A673 (cell line): ENCODE data around the gene CRIP1.

Experiments used
- EZH2 ChIP-seq: fragments of 200-600 bp; sonication (generic); IDR thresholded peaks from 2 replicates; pipeline ENCODE4 v1.6.1; 2017; ENCODE audit warnings: borderline replicate concordance, low read depth, mild to moderate bottlenecking, mixed read lengths, antibody characterized with exemption, low read length; ENCODE audit not compliant: poor library complexity, severe bottlenecking
- TF ChIP-seq, protein P1 (sequence below): fragments of 300-800, 200-600 bp; sonication (generic); conservative IDR thresholded peaks from 2 replicates; pipeline ENCODE4 v1.5.1; 2017; ENCODE audit warnings: low read depth, mild to moderate bottlenecking, antibody characterized with exemption, low read length, moderate library complexity, mixed read lengths

DNA sequence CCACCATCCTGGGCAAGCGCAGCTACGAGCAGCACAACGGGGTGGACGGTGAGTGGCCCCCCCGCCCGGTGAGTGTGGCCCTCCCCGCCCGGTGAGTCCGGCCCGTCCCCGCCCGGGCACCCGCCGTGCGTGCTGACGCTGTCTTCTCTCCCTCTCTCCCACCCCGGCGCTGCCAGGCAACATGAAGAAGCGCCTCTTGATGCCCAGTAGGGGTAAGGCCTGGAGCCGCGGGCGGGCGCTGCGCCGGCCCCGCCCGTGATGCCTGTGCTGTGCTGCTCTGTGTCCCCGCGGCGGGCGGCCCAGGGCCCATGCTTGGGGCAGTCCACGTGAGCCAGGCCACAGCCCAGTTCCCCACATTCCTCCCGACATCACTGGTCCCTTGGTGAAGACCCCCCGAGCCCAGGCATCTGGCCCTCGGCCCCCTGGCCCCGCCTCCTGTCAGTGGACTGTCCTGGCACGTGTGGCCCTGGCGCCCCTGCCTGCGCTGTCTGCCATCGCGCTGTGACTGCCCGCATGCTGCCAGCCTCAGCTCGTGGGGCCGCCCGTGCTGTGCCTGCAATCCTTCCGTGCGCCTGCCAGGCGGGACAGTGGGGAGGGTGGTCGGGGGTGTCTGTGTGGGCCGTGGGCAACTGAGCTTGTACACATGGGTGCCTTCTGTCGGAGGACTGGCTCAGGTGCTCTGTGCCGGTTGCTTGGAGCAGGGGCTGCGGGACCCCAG, 20.0 kb upstream of the CRIP1 start:
- TF ChIP-seq, protein P1, sequence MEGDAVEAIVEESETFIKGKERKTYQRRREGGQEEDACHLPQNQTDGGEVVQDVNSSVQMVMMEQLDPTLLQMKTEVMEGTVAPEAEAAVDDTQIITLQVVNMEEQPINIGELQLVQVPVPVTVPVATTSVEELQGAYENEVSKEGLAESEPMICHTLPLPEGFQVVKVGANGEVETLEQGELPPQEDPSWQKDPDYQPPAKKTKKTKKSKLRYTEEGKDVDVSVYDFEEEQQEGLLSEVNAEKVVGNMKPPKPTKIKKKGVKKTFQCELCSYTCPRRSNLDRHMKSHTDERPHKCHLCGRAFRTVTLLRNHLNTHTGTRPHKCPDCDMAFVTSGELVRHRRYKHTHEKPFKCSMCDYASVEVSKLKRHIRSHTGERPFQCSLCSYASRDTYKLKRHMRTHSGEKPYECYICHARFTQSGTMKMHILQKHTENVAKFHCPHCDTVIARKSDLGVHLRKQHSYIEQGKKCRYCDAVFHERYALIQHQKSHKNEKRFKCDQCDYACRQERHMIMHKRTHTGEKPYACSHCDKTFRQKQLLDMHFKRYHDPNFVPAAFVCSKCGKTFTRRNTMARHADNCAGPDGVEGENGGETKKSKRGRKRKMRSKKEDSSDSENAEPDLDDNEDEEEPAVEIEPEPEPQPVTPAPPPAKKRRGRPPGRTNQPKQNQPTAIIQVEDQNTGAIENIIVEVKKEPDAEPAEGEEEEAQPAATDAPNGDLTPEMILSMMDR = no peak
- no peak for TF ChIP-seq EZH2
